WERI-Rb-1 (cell line): ENCODE results near the gene PITPNM1.
"Not testable (repeated sequence)": the region's sequence is repeated elsewhere in the genome, so short reads cannot be mapped to it uniquely, and the experiment has no call there.

Experiments
- DNase-seq: peaks from one replicate; pipeline ENCODE4 v3.0.0-alpha.2; 2020
- H3K27ac ChIP-seq: fragments of 250-450 bp; sonication (Bioruptor Pico); 2 replicates; pipeline ENCODE4 v1.5.1; 2020; ENCODE audit warnings: mild to moderate bottlenecking, moderate library complexity
- H3K27me3 ChIP-seq: fragments of 250-450 bp; sonication (Bioruptor Pico); 2 replicates; pipeline ENCODE4 v1.5.1; 2021; ENCODE audit warnings: mild to moderate bottlenecking, low read depth, moderate library complexity; ENCODE audit not compliant: insufficient read depth, severe bottlenecking
- H3K36me3 ChIP-seq: fragments of 250-450 bp; sonication (Bioruptor Pico); 2 replicates; pipeline ENCODE4 v1.5.1; 2020; ENCODE audit warnings: mild to moderate bottlenecking, moderate library complexity
- H3K4me3 ChIP-seq: 2 replicates; pipeline ENCODE4 v1.5.1; 2011; ENCODE audit warnings: low read depth, mild to moderate bottlenecking, control low read depth, low read length
- H3K9me3 ChIP-seq: fragments of 250-450 bp; sonication (Bioruptor Pico); 2 replicates; pipeline ENCODE4 v1.5.1; 2021; ENCODE audit warnings: mild to moderate bottlenecking, moderate library complexity; ENCODE audit not compliant: severe bottlenecking
- CTCF ChIP-seq: IDR thresholded peaks from 2 replicates; pipeline ENCODE4 v1.5.1; 2011; ENCODE audit warnings: low read depth, mild to moderate bottlenecking, control low read depth, inconsistent platforms, low read length

Gene PITPNM1

GRCh38 chr11:67491276-67492068 is 13.7 kb downstream of the PITPNM1 start:
- no peaks in the 10 kb centered on the region for H3K27me3 ChIP-seq
- no peak overlapping the region for H3K4me3 ChIP-seq
- no peak for DNase-seq
- no peaks in the 10 kb centered on the region for H3K9me3 ChIP-seq
- TF ChIP-seq CTCF: no peak
- peaks cover 76% of the 10 kb centered on the region for H3K36me3 ChIP-seq
- no peak overlapping the region for H3K27ac ChIP-seq

- Histone ChIP-seq H3K27me3 (no peaks in the 10 kb centered on the region), H3K9me3 (no peaks in the 10 kb centered on the region), H3K36me3 (peaks cover 68% of the 10 kb centered on the region), H3K27ac (no peak overlapping the region), H3K4me3 (no peak overlapping the region)
- no peak for TF ChIP-seq CTCF
- no peak for DNase-seq
These were observed 14.5 kb downstream of the PITPNM1 start for GRCh38 chr11:67490727-67491065.

- no peak overlapping the region for H3K27ac ChIP-seq
- no peaks in the 10 kb centered on the region for H3K27me3 ChIP-seq
- H3K9me3 ChIP-seq: no peaks in the 10 kb centered on the region
- peaks cover 63% of the 10 kb centered on the region for H3K36me3 ChIP-seq
- no peak overlapping the region for H3K4me3 ChIP-seq
- no peak for DNase-seq
- TF ChIP-seq CTCF: no peak
These were observed 15.1 kb downstream of the PITPNM1 start for GRCh38 chr11:67489885-67490726.

GRCh38 chr11:67489203-67489884 is 15.8 kb downstream of the PITPNM1 start:
- Histone ChIP-seq H3K27me3 (no peaks in the 10 kb centered on the region), H3K27ac (no peak overlapping the region), H3K9me3 (no peaks in the 10 kb centered on the region), H3K4me3 (no peak overlapping the region), H3K36me3 (peaks cover 67% of the 10 kb centered on the region)
- no peak for DNase-seq
- TF ChIP-seq CTCF: no peak

GRCh38 chr11:67486481-67487195 is 18.5 kb downstream of the PITPNM1 start:
- H3K36me3 ChIP-seq: peaks cover 49% of the 10 kb centered on the region
- no peak for DNase-seq
- H3K27me3 ChIP-seq: no peaks in the 10 kb centered on the region
- H3K4me3 ChIP-seq: no peak overlapping the region
- no peak for TF ChIP-seq CTCF
- H3K9me3 ChIP-seq: peaks cover 5% of the 10 kb centered on the region
- no peak overlapping the region for H3K27ac ChIP-seq

- H3K27ac ChIP-seq, H3K27me3 ChIP-seq, H3K9me3 ChIP-seq, H3K4me3 ChIP-seq, DNase-seq: not testable (repeated sequence)
- H3K36me3 ChIP-seq: peaks cover 42% of the 10 kb centered on the region
These were observed 19.2 kb downstream of the PITPNM1 start for GRCh38 chr11:67485873-67486361.
